Measurements from ENCODE around the gene DNAJC8. TPM values are rescaled to one million over a fixed set of nuclear protein-coding genes. Genes with fewer than 3 reads are reported as not detected.

The DNAJC8 gene, protein sequence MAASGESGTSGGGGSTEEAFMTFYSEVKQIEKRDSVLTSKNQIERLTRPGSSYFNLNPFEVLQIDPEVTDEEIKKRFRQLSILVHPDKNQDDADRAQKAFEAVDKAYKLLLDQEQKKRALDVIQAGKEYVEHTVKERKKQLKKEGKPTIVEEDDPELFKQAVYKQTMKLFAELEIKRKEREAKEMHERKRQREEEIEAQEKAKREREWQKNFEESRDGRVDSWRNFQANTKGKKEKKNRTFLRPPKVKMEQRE
- polyA plus RNA-seq (ENCODE audit: insufficient read length in 12 of 12) = 100 to 1,000 TPM in 2 of 12 donors, 10 to 100 TPM in 9, not detected in 1; 63.6 to 115 (median 92.1) TPM
- long read RNA-seq, donor 1, transcript DNAJC8-201 (9 exons, 1,759 nt) = major isoform, 36 of 1,323 reads
- long read RNA-seq, donor 1, partial matches to known transcripts = 328 of 1,323 reads
- long read RNA-seq, donor 1, other reads (novel, unspliced or antisense) = 957 of 1,323 reads
- long read RNA-seq, donor 2, transcript DNAJC8-201 (9 exons, 1,759 nt) = major isoform, 48 of 62 reads
- long read RNA-seq, donor 2, partial matches to known transcripts = 13 of 62 reads
- long read RNA-seq, donor 2, other reads (novel, unspliced or antisense) = 0 of 62 reads
- long read RNA-seq, donor 3, transcript DNAJC8-201 (9 exons, 1,759 nt) = major isoform, 18 of 37 reads
- long read RNA-seq, donor 3, partial matches to known transcripts = 15 of 37 reads
- long read RNA-seq, donor 3, other reads (novel, unspliced or antisense) = 0 of 37 reads
- long read RNA-seq, donor 4, transcript DNAJC8-201 (9 exons, 1,759 nt) = major isoform, 9 of 25 reads
- long read RNA-seq, donor 4, partial matches to known transcripts = 14 of 25 reads
- long read RNA-seq, donor 4, other reads (novel, unspliced or antisense) = 0 of 25 reads
- long read RNA-seq, donor 5, transcript DNAJC8-201 (9 exons, 1,759 nt) = major isoform, 59 of 106 reads
- long read RNA-seq, donor 5, transcript DNAJC8-205 (10 exons, 1,600 nt) = minor isoform, 7 of 106 reads
- long read RNA-seq, donor 5, partial matches to known transcripts = 39 of 106 reads
- long read RNA-seq, donor 5, other reads (novel, unspliced or antisense) = 0 of 106 reads
- long read RNA-seq, donor 6, transcript DNAJC8-201 (9 exons, 1,759 nt) = major isoform, 22 of 31 reads
- long read RNA-seq, donor 6, partial matches to known transcripts = 7 of 31 reads
- long read RNA-seq, donor 6, other reads (novel, unspliced or antisense) = 0 of 31 reads
- long read RNA-seq, donor 7, transcript DNAJC8-201 (9 exons, 1,759 nt) = major isoform, 9 of 15 reads
- long read RNA-seq, donor 7, partial matches to known transcripts = 5 of 15 reads
- long read RNA-seq, donor 7, other reads (novel, unspliced or antisense) = 0 of 15 reads
- long read RNA-seq, donor 8, transcript DNAJC8-201 (9 exons, 1,759 nt) = major isoform, 42 of 74 reads
- long read RNA-seq, donor 8, partial matches to known transcripts = 30 of 74 reads
- long read RNA-seq, donor 8, other reads (novel, unspliced or antisense) = 0 of 74 reads
- long read RNA-seq, donor 9, transcript DNAJC8-201 (9 exons, 1,759 nt) = major isoform, 24 of 34 reads
- long read RNA-seq, donor 9, partial matches to known transcripts = 7 of 34 reads
- long read RNA-seq, donor 9, other reads (novel, unspliced or antisense) = 0 of 34 reads
- long read RNA-seq, donor 10, transcript DNAJC8-201 (9 exons, 1,759 nt) = major isoform, 23 of 50 reads
- long read RNA-seq, donor 10, partial matches to known transcripts = 24 of 50 reads
- long read RNA-seq, donor 10, other reads (novel, unspliced or antisense) = 0 of 50 reads
- long read RNA-seq, donor 11, transcript DNAJC8-201 (9 exons, 1,759 nt) = major isoform, 46 of 105 reads
- long read RNA-seq, donor 11, partial matches to known transcripts = 53 of 105 reads
- long read RNA-seq, donor 11, other reads (novel, unspliced or antisense) = 0 of 105 reads

DNA sequence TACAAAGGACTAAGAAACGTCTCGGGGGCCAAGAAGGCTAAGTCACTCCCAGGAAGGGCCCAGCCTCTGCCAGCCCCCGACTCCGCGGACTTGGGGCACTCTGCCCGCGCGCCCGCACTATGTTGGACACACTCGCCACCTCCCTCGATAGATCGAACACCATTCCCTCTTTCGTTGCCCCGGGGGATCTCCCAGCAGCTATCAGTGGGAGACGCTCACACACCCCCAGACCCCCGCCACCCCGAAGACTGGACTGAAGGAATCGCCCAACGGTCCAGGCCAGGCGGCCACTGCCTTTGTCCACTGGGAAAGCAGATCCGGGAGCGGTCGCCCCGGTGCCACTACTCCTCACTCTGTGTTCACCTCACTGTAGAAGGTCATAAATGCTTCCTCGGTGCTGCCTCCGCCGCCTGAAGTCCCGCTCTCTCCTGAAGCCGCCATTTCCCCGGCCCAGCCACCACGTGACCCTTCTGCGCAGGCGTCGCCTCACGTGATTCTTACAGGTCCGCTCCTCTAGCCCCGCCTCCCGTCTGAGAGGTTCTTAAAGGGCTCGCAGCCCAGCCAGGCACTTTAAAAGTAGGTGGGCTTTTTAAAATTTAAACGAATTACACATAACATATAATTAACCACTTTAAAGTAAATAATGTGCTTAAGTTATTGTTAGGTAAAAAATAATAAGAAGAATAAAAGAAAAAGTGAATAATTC, at the start of gene DNAJC8:
Gene DNAJC8 (minus strand): TSS at position 472 of the 706 bp plus-strand sequence. CDS start 31 bp downstream, at position 441.
- peak; percentile 93 for DNase-seq

DNA sequence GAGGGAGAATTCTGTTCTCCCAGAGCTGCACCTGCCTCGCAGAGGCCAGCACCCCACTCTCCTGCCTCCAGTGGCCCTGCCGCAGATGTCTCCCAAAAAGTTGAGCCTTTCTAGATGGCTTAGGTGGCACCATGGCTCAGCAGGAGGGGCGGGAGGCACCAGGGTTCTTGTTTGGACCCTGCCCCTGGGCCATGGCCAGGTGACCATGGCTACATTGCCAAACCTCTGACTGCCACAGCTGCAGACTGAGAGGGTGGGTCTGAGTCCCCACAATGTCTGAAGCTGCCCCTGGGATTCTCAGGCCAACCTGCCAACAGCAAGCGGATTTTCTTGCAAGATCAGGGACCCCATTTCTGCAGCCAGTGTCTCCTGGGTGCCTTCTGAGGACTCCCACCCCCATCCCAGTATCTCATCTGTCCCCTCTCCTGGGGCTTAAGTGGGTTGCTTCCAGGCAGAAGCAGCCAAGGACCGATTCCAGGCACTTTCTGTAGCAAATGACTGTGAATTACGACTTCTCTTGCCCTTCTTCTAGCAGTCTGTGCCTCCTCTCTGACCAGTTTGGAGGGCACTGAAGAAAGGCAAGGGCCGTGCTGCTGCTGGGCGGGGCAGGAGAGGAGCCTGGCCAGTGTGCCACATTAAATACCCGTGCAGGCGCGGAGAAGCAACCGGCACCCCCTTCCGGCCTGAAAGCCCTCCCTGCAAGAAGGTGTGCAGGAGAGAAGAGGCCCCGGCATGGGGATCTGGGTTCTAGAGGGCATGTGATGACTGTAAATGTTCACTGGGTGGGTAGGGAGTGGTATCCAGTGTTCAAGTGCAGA, 49.0 kb upstream of the DNAJC8 start:
- DNase-seq = no peak

DNA sequence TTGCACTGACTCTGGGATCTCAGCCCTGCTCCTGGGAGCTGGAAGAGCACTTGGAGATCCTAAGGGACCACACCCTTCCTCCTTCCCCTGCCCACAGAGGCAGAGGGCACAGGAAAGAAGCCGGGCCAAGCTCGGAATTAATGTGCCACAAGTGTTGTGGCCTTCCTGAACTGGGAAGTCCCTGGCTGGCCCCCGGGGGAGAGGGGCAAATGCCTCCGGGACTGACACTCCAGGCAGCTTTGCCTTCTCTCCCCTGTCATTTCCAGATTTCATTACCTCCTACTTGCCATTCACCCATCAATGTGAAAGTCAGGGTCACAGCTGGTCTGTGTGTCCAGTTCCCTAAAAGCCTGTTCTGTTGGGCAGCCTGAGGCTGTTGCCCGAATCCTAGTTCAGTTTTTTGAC, 48.1 kb upstream of the DNAJC8 start:
- DNase-seq = no peak

DNA sequence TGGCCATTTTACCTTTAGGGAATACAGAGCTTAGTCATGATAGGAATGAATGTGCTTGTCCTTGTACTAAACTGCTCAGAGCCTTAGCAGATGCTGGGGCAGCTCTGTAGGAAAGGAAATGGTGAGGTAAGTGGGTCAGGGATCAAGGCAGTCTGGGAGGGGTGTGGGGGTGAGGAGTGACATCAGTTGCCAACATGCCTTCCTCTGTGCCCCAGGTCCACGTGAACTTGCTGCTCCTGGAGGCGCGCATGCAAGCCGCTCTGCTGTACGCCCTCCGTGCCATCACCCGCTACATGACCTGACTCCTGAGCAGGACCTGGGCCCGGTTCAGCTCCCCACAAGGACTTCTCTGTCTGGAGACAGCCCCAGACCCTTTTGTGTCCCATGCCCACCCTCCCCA, 47.7 kb upstream of the DNAJC8 start:
- DNase-seq = no peak

DNA sequence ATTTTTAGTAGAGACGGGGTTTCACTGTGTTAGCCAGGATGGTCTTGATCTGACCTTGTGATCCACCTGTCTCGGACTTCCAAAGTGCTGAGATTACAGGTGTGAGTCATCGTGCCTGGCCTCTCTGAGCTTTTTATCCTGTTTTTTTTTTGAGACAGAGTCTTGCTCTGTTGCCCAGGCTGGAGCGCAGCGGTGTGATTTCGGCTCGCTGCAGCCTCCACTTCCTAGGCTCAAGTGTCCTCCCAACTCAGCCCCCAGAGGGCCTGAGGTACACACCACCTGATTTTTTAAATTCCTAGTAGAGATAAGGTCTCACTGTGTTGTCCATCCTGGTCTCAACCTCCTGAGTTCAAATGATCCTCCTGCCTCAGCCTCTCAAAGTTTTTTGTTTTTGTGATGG, 46.9 kb upstream of the DNAJC8 start:
- no peak for DNase-seq

DNA sequence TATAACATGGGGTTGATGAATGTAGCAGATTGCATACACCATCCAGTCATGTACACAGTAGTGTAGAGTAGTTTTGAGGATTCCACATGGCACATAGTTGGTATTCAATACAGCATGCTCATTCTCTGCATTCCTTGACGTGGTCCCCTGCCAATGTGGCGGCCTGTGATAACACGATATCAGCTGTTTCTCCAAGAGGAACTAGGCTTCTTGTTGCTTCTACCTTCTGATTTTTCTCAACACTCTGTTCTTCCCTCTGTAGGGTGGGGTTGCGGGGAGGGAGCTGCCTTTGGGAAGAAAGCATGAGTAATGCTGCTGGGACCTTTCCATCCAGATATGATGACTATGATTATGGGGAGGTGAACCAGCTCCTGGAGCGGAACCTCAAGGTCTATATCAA, 45.9 kb upstream of the DNAJC8 start:
- DNase-seq = no peak

DNA sequence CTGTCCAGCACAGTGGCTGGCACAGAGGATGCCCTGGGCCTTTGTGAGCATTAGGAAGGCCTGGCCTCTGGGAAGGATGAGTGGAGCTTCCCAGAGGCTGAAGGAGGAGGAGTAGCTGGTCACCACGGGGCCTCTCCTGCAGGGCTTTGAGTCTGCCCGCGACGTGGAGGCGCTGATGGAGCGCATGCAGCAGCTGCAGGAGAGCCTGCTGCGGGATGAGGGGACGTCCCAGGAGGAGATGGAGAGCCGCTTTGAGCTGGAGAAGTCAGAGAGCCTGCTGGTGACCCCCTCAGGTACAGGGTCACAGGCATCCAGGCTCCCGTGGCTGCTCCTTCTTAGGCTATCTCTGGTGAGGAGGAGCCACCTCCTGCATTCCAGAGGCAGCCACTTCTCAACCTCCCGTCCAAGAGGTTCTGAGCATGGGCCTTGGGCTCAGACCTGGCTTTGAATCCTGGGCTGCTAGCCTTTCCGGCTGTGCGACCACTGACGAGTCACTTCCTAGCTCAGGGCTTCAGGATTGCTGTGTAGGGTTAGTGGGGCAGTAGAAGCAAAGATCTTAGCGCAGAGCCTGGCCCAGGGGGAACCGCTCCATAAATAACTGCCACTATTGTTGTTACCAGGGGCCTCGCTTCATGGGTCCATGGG, 40.5 kb upstream of the DNAJC8 start:
- DNase-seq = no peak

DNA sequence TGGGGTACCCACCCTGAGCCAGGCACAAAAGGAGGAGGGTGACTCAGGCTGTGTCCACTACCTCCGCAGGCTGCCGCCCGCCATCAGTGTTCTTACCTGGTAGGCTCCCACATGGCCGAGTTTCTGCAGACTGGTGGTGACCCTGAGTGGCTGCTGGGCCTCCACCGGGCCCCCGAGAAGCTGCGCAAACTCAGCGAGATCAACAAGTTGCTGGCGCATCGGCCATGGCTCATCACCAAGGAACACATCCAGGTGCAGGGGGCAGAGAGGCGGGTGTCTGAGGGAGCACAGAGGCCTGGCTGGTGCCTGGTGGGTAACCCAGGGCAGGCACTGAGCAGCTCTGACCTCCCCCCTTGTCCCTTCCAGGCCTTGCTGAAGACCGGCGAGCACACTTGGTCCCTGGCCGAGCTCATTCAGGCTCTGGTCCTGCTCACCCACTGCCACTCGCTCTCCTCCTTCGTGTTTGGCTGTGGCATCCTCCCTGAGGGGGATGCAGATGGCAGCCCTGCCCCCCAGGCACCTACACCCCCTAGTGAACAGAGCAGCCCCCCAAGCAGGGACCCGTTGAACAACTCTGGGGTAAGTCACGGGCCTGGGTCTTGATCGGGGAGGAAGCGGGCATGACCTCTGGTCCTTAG, 39.5 kb upstream of the DNAJC8 start:
- no peak for DNase-seq

DNA sequence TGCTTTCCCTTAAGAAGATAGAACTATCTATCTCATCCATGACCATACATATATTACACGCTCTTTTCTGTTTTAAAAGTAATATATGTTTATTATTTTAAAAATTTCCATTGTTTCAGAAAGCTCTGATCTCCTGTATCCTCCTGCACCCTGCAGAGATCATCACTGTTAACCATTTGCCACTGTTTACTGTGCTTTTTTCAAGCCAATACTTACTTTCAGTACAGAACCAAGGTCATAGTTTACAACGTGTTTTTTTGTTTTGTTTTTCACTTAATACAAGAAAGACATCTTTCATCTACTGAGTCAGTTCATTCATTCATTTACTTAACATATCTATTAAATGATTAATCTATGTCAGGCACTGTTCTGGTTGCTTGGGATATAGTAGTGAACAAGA, 36.7 kb upstream of the DNAJC8 start:
- DNase-seq = no peak

DNA sequence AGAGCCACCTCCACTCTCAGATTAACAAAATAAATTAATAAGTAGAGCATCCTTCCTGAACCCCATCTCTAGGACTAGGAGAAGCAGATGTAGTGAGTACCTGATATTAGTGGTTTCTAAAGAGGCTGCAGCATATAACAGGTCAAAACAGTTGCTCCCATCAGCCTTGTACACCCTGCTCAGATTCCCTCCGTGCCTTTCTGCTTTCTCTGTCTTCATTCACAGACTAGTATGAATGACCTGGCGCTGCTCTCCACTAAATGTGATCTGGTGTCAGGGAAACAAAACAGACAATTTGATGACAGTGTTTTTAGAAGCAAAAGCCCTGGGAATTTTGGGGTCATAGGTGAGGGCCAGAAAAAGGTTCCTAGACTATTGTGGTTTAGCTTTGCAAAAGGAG, 34.8 kb upstream of the DNAJC8 start:
- no peak for DNase-seq

DNA sequence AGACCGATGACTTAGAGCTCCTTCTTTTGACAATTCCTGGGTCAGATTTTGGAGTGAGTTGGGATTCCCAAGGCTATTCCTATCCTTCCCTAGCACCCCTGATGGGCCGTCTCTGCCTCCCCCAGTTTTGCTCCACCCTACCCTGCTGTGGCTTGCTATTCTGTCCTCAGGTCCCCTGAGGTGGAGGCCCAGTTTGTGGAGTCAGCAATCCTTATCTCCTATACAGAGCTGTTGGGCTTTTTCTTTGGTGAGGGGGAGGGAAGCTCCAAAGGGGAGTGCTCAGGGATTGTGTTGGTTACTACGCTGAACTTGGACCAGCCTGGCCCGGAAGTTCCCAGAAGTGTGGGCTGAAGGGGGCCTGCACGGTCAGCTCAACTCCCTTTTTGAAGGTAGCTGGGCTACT, 34.1 kb upstream of the DNAJC8 start:
- no peak for DNase-seq

DNA sequence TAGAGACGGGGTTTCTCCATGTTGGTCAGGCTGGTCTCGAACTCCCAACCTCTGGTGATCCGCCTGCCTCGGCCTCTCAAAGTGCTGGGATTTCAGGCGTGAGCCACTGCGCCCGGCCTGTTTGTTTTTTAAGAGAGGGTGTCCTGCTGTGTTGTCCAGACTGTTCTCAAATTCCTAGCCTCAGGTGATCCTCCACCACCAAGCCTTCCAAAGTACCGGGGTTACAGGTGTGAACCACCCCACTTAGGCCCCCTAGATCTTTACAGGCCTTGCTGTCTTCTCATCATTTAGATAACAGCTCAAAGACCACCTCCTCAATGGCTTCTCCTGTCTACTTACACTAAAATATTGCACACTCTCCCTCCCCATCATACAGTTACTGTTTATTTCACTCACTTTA, 32.7 kb upstream of the DNAJC8 start:
- DNase-seq = no peak

DNA sequence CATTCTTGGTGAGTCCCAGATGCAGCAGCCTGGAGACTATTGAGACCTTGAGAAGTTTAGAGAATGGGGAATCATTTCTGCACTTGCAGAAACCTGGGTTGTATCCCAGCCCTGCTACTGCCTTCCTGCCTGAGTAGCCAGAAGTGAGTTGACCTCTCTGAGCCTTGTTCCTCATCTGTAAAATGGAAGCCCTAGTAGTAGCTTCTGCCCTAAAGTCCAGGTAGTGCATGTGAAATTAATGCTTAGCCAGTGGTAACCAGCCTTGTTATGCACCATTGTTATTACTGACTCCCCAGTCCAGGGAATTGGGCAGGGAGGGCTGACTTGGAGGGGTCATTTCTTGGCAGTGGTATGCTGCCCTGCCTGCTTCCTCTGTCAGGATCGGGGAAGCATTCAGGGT, 32.1 kb upstream of the DNAJC8 start:
- no peak for DNase-seq

DNA sequence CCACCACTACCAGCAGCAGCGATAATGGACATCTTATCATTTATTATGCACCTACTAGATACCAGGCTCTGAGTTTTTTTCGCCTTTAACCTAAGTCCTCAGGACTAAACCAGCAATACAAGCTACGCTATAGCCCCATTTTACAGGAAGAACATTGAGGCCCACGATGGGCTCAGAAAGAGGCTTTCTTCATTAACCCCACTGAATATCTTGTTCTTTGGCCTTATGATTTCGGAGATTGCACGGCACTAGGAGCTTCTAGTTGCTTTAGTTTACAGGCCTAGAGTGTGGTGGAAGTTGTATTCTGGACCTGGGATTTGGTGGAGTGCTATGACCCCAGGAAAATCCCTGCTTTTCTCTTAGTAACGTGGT, 28.0 kb upstream of the DNAJC8 start:
- DNase-seq = no peak

DNA sequence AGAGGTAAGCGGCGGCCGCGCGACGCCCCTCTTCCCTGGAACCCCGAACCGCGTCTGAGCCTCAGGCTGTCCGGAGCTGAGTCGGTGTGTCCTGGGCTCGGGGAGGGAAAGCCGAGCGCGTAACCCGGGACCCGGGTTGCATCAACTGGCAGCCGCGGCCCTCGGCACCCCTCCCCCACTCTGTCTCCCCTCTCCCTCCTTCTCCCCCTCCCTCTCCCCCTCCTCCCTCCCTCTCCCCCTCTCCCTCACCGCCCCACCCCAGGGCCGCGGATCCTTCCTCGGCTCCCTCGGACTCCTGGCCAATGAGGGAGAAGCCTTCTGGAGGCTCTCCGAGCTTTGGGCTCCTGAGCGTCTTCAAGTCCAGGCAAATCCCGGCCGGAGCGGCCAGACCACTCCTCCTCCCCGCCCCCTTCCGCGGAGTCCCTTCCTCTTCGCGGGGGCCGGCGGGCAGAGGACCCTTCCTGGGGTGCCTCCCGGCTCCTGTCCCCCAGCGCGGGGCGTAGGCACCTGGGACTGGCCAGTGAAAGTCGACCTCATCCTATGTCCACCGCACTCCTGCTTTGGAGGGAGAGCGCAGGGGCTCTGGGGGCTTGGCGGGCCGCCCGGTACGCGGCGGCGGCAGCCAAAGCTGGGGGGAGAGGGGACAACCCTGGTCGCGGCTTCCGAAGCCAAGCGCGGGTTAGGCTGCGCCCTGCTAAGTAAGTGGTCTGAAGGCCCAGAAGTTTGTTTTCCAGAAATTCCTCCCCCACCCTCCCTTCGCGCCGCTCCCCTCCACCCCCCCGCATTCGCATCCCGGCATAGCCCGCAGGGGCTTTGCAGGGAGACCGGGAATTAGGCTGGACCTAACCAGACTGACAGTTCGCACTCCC, 27.3 kb upstream of the DNAJC8 start:
- peak; percentile 87 for DNase-seq

DNA sequence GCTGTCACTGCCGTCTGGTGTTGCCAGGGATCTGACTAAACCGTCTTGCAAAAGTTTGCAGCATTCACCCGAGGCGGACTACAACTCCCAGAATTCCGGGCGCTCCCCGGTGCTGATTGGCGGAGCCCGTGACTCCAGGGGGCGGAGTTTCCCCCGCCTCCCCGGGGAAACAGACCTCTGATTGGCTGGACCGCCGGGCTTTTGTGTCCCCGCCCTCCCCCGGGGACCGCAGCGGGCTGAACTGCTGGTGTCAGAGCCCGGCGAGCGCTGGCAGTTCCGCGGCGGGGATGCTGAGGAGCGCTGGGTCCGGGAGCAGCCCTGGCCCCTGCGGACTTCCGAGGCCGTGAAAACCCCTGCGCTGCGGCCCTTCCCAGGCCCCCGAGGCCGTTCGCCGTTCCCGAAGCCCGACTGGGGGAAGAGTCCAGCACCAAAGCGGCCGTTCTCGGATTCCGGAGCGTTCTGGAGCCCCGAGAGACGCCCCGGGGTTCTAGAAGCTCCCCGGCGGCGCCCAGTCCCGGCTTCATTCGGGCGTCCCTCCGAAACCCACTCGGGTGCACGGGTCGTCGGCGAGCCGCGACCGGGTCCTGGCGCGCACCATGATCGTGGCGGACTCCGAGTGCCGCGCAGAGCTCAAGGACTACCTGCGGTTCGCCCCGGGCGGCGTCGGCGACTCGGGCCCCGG, 26.6 kb upstream of the DNAJC8 start, which contains the start of gene SESN2:
Gene SESN2 (plus strand): TSS at position 267 of the 682 bp plus-strand sequence. CDS start 330 bp downstream, at position 597.
- DNase-seq = peak; percentile 99

Data from muscle of arm (tissue), 14 donors.